B cell (primary cell): ENCODE data around the gene KSR2. TPM values are rescaled to one million over a fixed set of nuclear protein-coding genes. Genes with fewer than 3 reads are reported as not detected.

ENCODE experiments used
- ATAC-seq: fragments of 200-7000 bp; cut with Tn5 transposase; one replicate; pipeline ENCODE4 v1.10.0; 2021; ENCODE audit warnings: low read depth, mild to moderate bottlenecking, moderate number of reproducible peaks, moderate library complexity
- CTCF ChIA-PET: fragments of 350-600 bp; sonication (Branson Sonifier 250); formaldehyde crosslinking; loops from one replicate; lab custom pipeline; 2021; ENCODE audit warnings: antibody characterized with exemption, inconsistent platforms; lab: Charles Lee
- POLR2A ChIA-PET: fragments of 350-600 bp; sonication (Branson Sonifier 250); formaldehyde crosslinking; loops from one replicate; lab custom pipeline; 2021; ENCODE audit warnings: antibody characterized with exemption; lab: Charles Lee
- DNase-seq: peaks from one replicate; pipeline ENCODE4 v3.0.0; 2013
- H2AFZ ChIP-seq: 2 replicates; pipeline ENCODE4 v1.6.1; 2012; ENCODE audit warnings: mild to moderate bottlenecking, low read depth, low read length; ENCODE audit not compliant: insufficient read depth, poor library complexity, severe bottlenecking
- H3K27ac ChIP-seq, 2 donors: 1 replicate in 1 of 2; 2 replicates in 1 of 2; pipeline ENCODE4 v1.5.1; 2012 to 2013; ENCODE audit warnings: low read length in 2 of 2, mild to moderate bottlenecking in 2 of 2, moderate library complexity in 1 of 2
- H3K27me3 ChIP-seq, 4 experiments: fragments of 200-600 bp in 1 of 4; sonication (generic) in 1 of 4; replicated peaks in 1 of 4; 1 replicate in 2 of 4; 2 replicates in 2 of 4; pipeline versions ENCODE4 v1.6.1 to v1.7.0; 2013 to 2016; ENCODE audit warnings: low read length in 3 of 4, mild to moderate bottlenecking in 2 of 4, mixed read lengths in 1 of 4, moderate library complexity in 1 of 4; ENCODE audit not compliant: insufficient read depth in 4 of 4, control insufficient read depth in 3 of 4; ENCODE audit errors: control extremely low read depth in 1 of 4
- H3K36me3 ChIP-seq, 2 experiments: replicated peaks in 1 of 2; 1 replicate in 1 of 2; 2 replicates in 1 of 2; pipeline versions ENCODE4 v1.6.1 to v1.7.1; 2013; ENCODE audit warnings: low read length in 1 of 2; ENCODE audit not compliant: insufficient read depth in 2 of 2, control insufficient read depth in 1 of 2; ENCODE audit errors: control extremely low read depth in 1 of 2, extremely low read depth in 1 of 2
- H3K4me1 ChIP-seq, 2 donors: fragments of 200-600 bp in 1 of 2; sonication (generic) in 1 of 2; 1 replicate in 1 of 2; 2 replicates in 1 of 2; pipeline versions ENCODE4 v1.5.1 to v1.6.1; 2013 to 2017; ENCODE audit warnings: low read length in 2 of 2; ENCODE audit not compliant: control insufficient read depth in 2 of 2, insufficient read depth in 2 of 2
- H3K4me2 ChIP-seq: replicated peaks from 2 replicates; pipeline ENCODE3; 2012; ENCODE audit warnings: mild to moderate bottlenecking, low read depth, low read length; ENCODE audit not compliant: poor library complexity, severe bottlenecking
- H3K4me3 ChIP-seq, 5 experiments: fragments of 200-600 bp in 1 of 5; sonication (generic) in 1 of 5; 1 replicate in 3 of 5; 2 replicates in 2 of 5; pipeline versions ENCODE4 v1.5.1 to v1.7.0; 2011 to 2016; ENCODE audit warnings: low read length in 4 of 5, mild to moderate bottlenecking in 4 of 5, low read depth in 2 of 5, control low read depth in 1 of 5, moderate library complexity in 1 of 5; ENCODE audit not compliant: insufficient read depth in 1 of 5; ENCODE audit errors: control extremely low read depth in 1 of 5, extremely low read depth in 1 of 5
- H3K79me2 ChIP-seq: fragments of 200-600 bp; sonication (generic); one replicate; pipeline ENCODE4 v1.6.0; 2016; ENCODE audit warnings: low read length; ENCODE audit not compliant: control insufficient read depth, insufficient read depth
- H3K9ac ChIP-seq: fragments of 200-600 bp; sonication (generic); 2 replicates; pipeline ENCODE4 v1.6.1; 2017; ENCODE audit warnings: mild to moderate bottlenecking, low read length, moderate library complexity
- H3K9me3 ChIP-seq, 3 donors: one replicate each; pipeline versions ENCODE4 v1.6.1 to v1.7.1; 2013; ENCODE audit warnings: low read length in 2 of 3; ENCODE audit not compliant: control insufficient read depth in 2 of 3, insufficient read depth in 1 of 3; ENCODE audit errors: control extremely low read depth in 1 of 3
- H4K20me1 ChIP-seq: 2 replicates; pipeline ENCODE4 v1.6.0; 2012; ENCODE audit warnings: mild to moderate bottlenecking, low read length; ENCODE audit not compliant: insufficient read depth, control insufficient read depth, poor library complexity, severe bottlenecking
- H3K27ac Mint-ChIP-seq: one replicate; pipeline ENCODE4 v1.8.0; 2021; ENCODE audit warnings: mixed read lengths
- H3K27me3 Mint-ChIP-seq: one replicate; pipeline ENCODE4 v1.8.0; 2021; ENCODE audit warnings: mixed read lengths
- H3K4me1 Mint-ChIP-seq: one replicate; pipeline ENCODE4 v1.8.0; 2021; ENCODE audit warnings: mixed read lengths
- H3K4me3 Mint-ChIP-seq: one replicate; pipeline ENCODE4 v1.8.0; 2021; ENCODE audit warnings: mixed read lengths
- H3K9me3 Mint-ChIP-seq: one replicate; pipeline ENCODE4 v1.8.0; 2022; ENCODE audit warnings: mixed read lengths; ENCODE audit not compliant: insufficient read depth
- CTCF ChIP-seq: fragments of 200-600 bp; IDR thresholded peaks from one replicate; pipeline ENCODE4 v1.8.0; 2022; ENCODE audit warnings: antibody characterized with exemption, mild to moderate bottlenecking
- EZH2 ChIP-seq: IDR thresholded peaks from 2 replicates; pipeline ENCODE4 v1.6.1; 2012; ENCODE audit warnings: borderline replicate concordance, low read depth, mild to moderate bottlenecking, moderate library complexity, low read length; ENCODE audit not compliant: insufficient read depth, poor library complexity, severe bottlenecking
- WGBS: methylation state at CpG from one replicate; pipeline ENCODE4 v1.1.5; 2013; ENCODE audit warnings: missing lambda C conversion rate; ENCODE audit not compliant: insufficient coverage; 5-methylcytosine and 5-hydroxymethylcytosine counted together
- intact Hi-C: fragments of 100-400 bp; cut with micrococcal nuclease; formaldehyde crosslinking; loops from one replicate; pipeline ENCODE4 v1.10.0; 2022
- polyA plus RNA-seq: library from polyadenylated mRNA; depleted of rRNA; stranded (reverse); fragments of >200 nt; gene quantifications from 2 replicates; pipeline ENCODE4 v1.2.3, GENCODE V29; 2012
- total RNA-seq, 2 donors: library from RNA; stranded (reverse); fragments of 120-200 nt in 1 of 2; gene quantifications; 1 replicate in 1 of 2; 2 replicates in 1 of 2; pipeline versions ENCODE4 v1.2.3 to v1.2.4, GENCODE V29; 2013 to 2022

KSR2 gene
- total and polyA plus RNA-seq, 2 donors (not counting 1 experiment from before 2014, with no cell fraction given), result not detected

GRCh38 chr12:117403586-117404139 is 565.1 kb downstream of the KSR2 start:
- WGBS, result 60% methylated on average over 1 of the region's 3 CpGs
- no peak overlapping the region for H3K27ac Mint-ChIP-seq
- no peaks in the 10 kb centered on the region for H3K27me3 Mint-ChIP-seq
- DNase-seq, result no peak
- no peaks in the 10 kb centered on the region for H3K4me1 Mint-ChIP-seq
- H4K20me1 ChIP-seq, result no peaks in the 10 kb centered on the region
- H3K4me2 ChIP-seq, result no peak overlapping the region
- ChIA-PET POLR2A (no interaction called here), CTCF (no interaction called here)
- intact Hi-C loops, result no loop called here
- H3K4me3 Mint-ChIP-seq, result no peak overlapping the region
- no peak overlapping the region for H3K4me3 ChIP-seq
- H2AFZ ChIP-seq, result no peak overlapping the region
- peaks cover 4% of the 10 kb centered on the region for H3K9me3 Mint-ChIP-seq
- peaks cover 0 to 14% (median 0%) of the 10 kb centered on the region in 3 donors for H3K9me3 ChIP-seq
- H3K79me2 ChIP-seq, result no peaks in the 10 kb centered on the region
- no peak overlapping the region for H3K9ac ChIP-seq
- H3K27me3 ChIP-seq, result no peaks in the 10 kb centered on the region
- no peaks in the 10 kb centered on the region for H3K4me1 ChIP-seq
- H3K36me3 ChIP-seq, result no peaks in the 10 kb centered on the region
- no peak overlapping the region for H3K27ac ChIP-seq
- ATAC-seq, result no peak
- TF ChIP-seq CTCF (no peak), EZH2 (no peak)

Other genes starting within 250 kb of the KSR2 start
- gene RFC5, start 47.7 kb upstream of the KSR2 start, total RNA-seq, result 15.0 and 22.7 TPM in 2 replicates
- 20.0 and 23.2 TPM in 2 replicates for gene RFC5, start 47.7 kb upstream of the KSR2 start, polyA plus RNA-seq
- gene WSB2, start 92.2 kb upstream of the KSR2 start, total RNA-seq, result 21.4 and 26.8 TPM in 2 replicates
- 11.7 and 12.3 TPM in 2 replicates for gene WSB2, start 92.2 kb upstream of the KSR2 start, polyA plus RNA-seq
- 2.6 and 6.1 TPM in 2 replicates for gene VSIG10, start 135.0 kb upstream of the KSR2 start, total RNA-seq
- gene VSIG10, start 135.0 kb upstream of the KSR2 start, polyA plus RNA-seq, result 0.06 and 0.34 TPM in 2 replicates
- 94.0 and 106 TPM in 2 replicates for gene PEBP1, start 167.1 kb upstream of the KSR2 start, total RNA-seq
- gene PEBP1, start 167.1 kb upstream of the KSR2 start, polyA plus RNA-seq, result 76.6 and 83.3 TPM in 2 replicates